SK-N-SH treated with all-trans-retinoic acid at 6 μM for 48 hours (cell line): Measurements from ENCODE around the gene UTP4.

Experiments used
- PATZ1 ChIP-seq: fragments of 250-450 bp; sonication (Bioruptor Pico); IDR thresholded peaks from 2 replicates; pipeline ENCODE4 v1.8.0; 2020; ENCODE audit warnings: mild to moderate bottlenecking, moderate library complexity, borderline replicate concordance
- TOX ChIP-seq: fragments of 250-450 bp; sonication (Bioruptor Pico); IDR thresholded peaks from 2 replicates; pipeline ENCODE4 v1.8.0; 2021; ENCODE audit warnings: mild to moderate bottlenecking, moderate library complexity, borderline replicate concordance
- ZNF565 ChIP-seq: fragments of 450-650 bp; formaldehyde crosslinking; conservative IDR thresholded peaks from 2 replicates; pipeline ENCODE4 v1.5.0; 2020; ENCODE audit warnings: low read depth, mild to moderate bottlenecking, moderate library complexity
- ZNF70 ChIP-seq: fragments of 450-650 bp; formaldehyde crosslinking; IDR thresholded peaks from 2 replicates; pipeline ENCODE4 v1.5.0; 2020; ENCODE audit warnings: mild to moderate bottlenecking, moderate library complexity
- ZNF8 ChIP-seq: fragments of 450-650 bp; formaldehyde crosslinking; IDR thresholded peaks from 2 replicates; pipeline ENCODE4 v1.5.0; 2020; ENCODE audit warnings: mild to moderate bottlenecking, moderate library complexity
- TF ChIP-seq, protein P1 (sequence below): fragments of 250-450 bp; sonication (Bioruptor Pico); IDR thresholded peaks from 2 replicates; pipeline ENCODE4 v1.5.1; 2021; ENCODE audit warnings: mild to moderate bottlenecking, moderate library complexity

DNA sequence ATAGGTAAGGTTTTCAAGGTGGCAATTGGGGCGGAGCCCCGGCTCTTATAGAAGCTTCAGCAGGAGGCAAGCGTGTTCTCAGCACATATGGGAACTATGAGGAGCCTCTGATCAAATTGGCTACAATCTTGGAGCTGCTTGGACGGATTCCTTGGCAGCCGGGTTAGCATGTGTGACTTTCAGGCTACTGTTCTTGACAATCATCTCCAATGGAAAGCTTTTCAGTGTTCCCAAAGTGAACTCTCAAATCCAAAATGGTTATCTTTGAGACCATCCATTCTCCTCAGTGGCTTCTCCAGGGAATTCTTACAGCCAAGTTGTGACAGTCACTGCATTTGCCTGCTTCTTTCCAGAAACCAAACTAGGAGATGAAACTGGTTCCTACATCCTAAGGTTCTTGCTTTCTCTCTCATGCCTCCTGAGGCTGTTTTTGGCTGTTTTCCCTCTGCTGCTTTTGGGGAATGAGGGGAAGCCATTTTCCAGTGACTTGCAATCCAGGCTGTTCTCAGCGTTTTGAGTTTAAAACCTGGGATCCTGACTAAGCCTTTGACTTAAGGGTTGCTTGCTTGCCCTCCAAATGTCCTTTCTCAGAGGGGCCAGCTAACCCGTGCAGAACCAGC lies 16.1 kb upstream of the UTP4 start:
- TF ChIP-seq, protein P1, sequence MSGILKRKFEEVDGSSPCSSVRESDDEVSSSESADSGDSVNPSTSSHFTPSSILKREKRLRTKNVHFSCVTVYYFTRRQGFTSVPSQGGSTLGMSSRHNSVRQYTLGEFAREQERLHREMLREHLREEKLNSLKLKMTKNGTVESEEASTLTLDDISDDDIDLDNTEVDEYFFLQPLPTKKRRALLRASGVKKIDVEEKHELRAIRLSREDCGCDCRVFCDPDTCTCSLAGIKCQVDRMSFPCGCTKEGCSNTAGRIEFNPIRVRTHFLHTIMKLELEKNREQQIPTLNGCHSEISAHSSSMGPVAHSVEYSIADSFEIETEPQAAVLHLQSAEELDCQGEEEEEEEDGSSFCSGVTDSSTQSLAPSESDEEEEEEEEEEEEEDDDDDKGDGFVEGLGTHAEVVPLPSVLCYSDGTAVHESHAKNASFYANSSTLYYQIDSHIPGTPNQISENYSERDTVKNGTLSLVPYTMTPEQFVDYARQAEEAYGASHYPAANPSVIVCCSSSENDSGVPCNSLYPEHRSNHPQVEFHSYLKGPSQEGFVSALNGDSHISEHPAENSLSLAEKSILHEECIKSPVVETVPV (CRISPR knock-in tag) = no peak
- TF ChIP-seq ZNF70 (CRISPR knock-in tag) (no peak), ZNF565 (no peak), TOX (CRISPR knock-in tag) (no peak), ZNF8 (CRISPR knock-in tag) (no peak), PATZ1 (CRISPR knock-in tag) (no peak)
